Activated CD8-positive, alpha-beta T cell treated with anti-CD3 and anti-CD28 coated beads for 36 hours (primary cell): ENCODE data around the gene WTIP. TPM values are rescaled to one million over a fixed set of nuclear protein-coding genes. Genes with fewer than 3 reads are reported as not detected.
"Not testable (repeated sequence)": the region's sequence is repeated elsewhere in the genome, so short reads cannot be mapped to it uniquely, and the experiment has no call there.

Source experiments
- ATAC-seq: fragments of 200-7000 bp; cut with Tn5 transposase; one replicate; pipeline ENCODE4 v1.10.0; 2021; ENCODE audit warnings: mild to moderate bottlenecking, moderate library complexity
- CTCF ChIA-PET: fragments of 350-600 bp; sonication (Branson Sonifier 250); formaldehyde crosslinking; loops from one replicate; lab custom pipeline; 2021; ENCODE audit warnings: antibody characterized with exemption; lab: Charles Lee
- POLR2A ChIA-PET: fragments of 350-600 bp; sonication (Branson Sonifier 250); formaldehyde crosslinking; loops from one replicate; lab custom pipeline; 2021; ENCODE audit warnings: antibody characterized with exemption; lab: Charles Lee
- DNase-seq: peaks from one replicate; pipeline ENCODE4 v3.0.0-alpha.2; 2020
- H3K27ac Mint-ChIP-seq: one replicate; pipeline ENCODE4 v1.8.0; 2021; ENCODE audit warnings: mild to moderate bottlenecking, mixed read lengths
- H3K27me3 Mint-ChIP-seq: one replicate; pipeline ENCODE4 v1.8.0; 2021; ENCODE audit warnings: mixed read lengths
- H3K36me3 Mint-ChIP-seq: one replicate; pipeline ENCODE4 v1.8.0; 2021; ENCODE audit warnings: low read depth, mixed read lengths
- H3K4me1 Mint-ChIP-seq: one replicate; pipeline ENCODE4 v1.8.0; 2021; ENCODE audit warnings: low read depth, mixed read lengths
- H3K4me3 Mint-ChIP-seq: one replicate; pipeline ENCODE4 v1.8.0; 2021; ENCODE audit warnings: mild to moderate bottlenecking, moderate library complexity, mixed read lengths
- H3K9me3 Mint-ChIP-seq: one replicate; pipeline ENCODE4 v1.8.0; 2021; ENCODE audit warnings: mixed read lengths
- intact Hi-C: fragments of 100-400 bp; cut with micrococcal nuclease; formaldehyde crosslinking; loops from one replicate; pipeline ENCODE4 v1.10.0; 2022
- total RNA-seq, 2 experiments: library from RNA; stranded (reverse); gene quantifications; one replicate each; pipeline ENCODE4 v1.2.3, GENCODE V29; 2021
- TF ChIP-seq, protein P1 (sequence below): fragments of 200-600 bp; IDR thresholded peaks from one replicate; pipeline ENCODE4 v1.8.0; 2022; ENCODE audit warnings: antibody characterized with exemption, mild to moderate bottlenecking

The WTIP gene
- total RNA-seq, 2 experiments from 2014 or later, result 0.54 to 0.63 TPM

DNA sequence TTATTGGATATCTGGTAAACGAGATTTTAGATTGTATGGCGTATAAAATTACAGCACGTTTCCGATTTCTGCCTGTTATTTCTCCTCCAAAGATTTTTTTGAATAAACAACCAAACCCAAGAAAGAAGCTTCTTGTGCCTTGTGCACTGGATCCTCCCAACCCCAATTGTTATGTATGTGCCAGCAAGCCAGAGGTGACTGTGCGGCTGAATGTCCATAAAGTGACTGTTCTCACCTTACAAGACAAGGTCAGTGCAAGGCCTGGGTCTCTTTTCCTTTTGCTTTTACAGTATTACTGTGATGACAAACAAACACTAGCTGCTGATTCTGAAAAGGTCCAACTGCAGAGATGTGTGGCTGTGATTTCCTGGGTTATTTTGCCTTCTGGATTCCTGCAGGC, 22.9 kb upstream of the WTIP start:
- TF ChIP-seq, protein P1, sequence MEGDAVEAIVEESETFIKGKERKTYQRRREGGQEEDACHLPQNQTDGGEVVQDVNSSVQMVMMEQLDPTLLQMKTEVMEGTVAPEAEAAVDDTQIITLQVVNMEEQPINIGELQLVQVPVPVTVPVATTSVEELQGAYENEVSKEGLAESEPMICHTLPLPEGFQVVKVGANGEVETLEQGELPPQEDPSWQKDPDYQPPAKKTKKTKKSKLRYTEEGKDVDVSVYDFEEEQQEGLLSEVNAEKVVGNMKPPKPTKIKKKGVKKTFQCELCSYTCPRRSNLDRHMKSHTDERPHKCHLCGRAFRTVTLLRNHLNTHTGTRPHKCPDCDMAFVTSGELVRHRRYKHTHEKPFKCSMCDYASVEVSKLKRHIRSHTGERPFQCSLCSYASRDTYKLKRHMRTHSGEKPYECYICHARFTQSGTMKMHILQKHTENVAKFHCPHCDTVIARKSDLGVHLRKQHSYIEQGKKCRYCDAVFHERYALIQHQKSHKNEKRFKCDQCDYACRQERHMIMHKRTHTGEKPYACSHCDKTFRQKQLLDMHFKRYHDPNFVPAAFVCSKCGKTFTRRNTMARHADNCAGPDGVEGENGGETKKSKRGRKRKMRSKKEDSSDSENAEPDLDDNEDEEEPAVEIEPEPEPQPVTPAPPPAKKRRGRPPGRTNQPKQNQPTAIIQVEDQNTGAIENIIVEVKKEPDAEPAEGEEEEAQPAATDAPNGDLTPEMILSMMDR, result no peak

GRCh38 chr19:34459614-34460013, 21.9 kb upstream of the WTIP start:
- no peaks in the 10 kb centered on the region for H3K9me3 Mint-ChIP-seq
- H3K36me3 Mint-ChIP-seq, result peaks cover 62% of the 10 kb centered on the region
- H3K4me1 Mint-ChIP-seq, result peaks cover 5% of the 10 kb centered on the region
- no peak overlapping the region for H3K27ac Mint-ChIP-seq
- H3K27me3 Mint-ChIP-seq, result no peaks in the 10 kb centered on the region
- intact Hi-C loops, result no loop called here
- H3K4me3 Mint-ChIP-seq, result no peak overlapping the region
- POLR2A ChIA-PET, result interaction anchor here (1.0 to 1.9 kb wide), 4 partner anchors 11 to 32 kb away, joined by 3 to 5 read pairs (median 3); partner anchors contain the start of gene UBA2
- no peak for DNase-seq
- no peak for ATAC-seq
- CTCF ChIA-PET, result interaction anchor here (0.9 to 3.0 kb wide), 3 partner anchors 12 to 36 kb away, joined by 3 to 12 read pairs (median 3); no protein-coding TSS in a partner anchor
- TF ChIP-seq, protein P1, result no peak

More for the DNA sequence above, 22.9 kb upstream of the WTIP start:
- H3K36me3 Mint-ChIP-seq, result peaks cover 65% of the 10 kb centered on the region
- H3K4me1 Mint-ChIP-seq, result peaks cover 9% of the 10 kb centered on the region
- no peaks in the 10 kb centered on the region for H3K27me3 Mint-ChIP-seq
- ATAC-seq (no peak), DNase-seq (no peak)
- POLR2A ChIA-PET, result interaction anchor here (1.9 kb wide), 1 partner anchor 12 kb away, joined by 5 read pairs; no protein-coding TSS in a partner anchor
- intact Hi-C loops, result no loop called here
- H3K4me3 Mint-ChIP-seq, result no peak overlapping the region
- CTCF ChIA-PET, result interaction anchor here (1.3 to 1.6 kb wide), 2 partner anchors 28 to 35 kb away, joined by 3 read pairs; no protein-coding TSS in a partner anchor
- no peaks in the 10 kb centered on the region for H3K9me3 Mint-ChIP-seq
- no peak overlapping the region for H3K27ac Mint-ChIP-seq

DNA sequence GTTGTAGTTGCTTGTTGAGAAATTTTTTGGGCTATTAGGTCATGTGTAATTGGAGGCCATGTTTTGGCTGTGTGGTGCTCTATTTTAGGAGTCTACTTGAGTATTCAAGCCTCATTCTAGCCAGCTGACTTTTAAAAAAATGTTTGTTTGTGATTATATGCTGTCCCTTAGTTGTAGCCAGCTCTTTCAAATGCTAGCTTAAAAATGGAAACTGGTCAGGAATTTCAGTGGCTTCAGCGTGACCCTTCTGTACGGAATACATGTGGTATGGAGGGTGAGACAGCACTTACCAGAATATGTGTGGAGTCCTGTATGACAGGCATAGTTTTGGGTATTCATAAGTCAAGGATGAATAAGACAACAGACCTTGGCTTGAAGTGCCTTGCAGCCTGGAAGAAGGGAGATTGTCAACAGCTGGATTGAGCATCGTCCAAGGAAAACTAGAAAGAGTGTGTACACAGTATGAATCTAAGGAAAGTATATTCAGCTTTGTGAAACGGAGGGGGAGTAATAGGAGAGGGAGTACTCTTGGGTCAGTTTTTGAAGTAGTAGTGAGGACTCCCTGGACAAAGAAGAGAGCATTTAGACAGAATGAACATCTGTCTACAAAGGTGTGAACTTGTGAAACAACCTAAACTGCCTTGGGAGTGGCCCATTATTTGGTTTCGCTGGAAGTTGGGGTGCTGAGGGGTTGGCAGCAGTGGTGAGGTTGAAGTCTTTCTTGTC, 20.0 kb upstream of the WTIP start:
- Mint-ChIP-seq H3K36me3 (peaks cover 65% of the 10 kb centered on the region), H3K4me1 (peaks cover 1% of the 10 kb centered on the region), H3K27ac (peak overlapping the region; percentile 21), H3K4me3 (no peak overlapping the region), H3K27me3 (no peaks in the 10 kb centered on the region), H3K9me3 (no peaks in the 10 kb centered on the region)
- no peak for DNase-seq
- CTCF ChIA-PET, result interaction anchor here (3.0 kb wide), 1 partner anchor 10 kb away, joined by 12 read pairs; no protein-coding TSS in a partner anchor
- POLR2A ChIA-PET, result no interaction called here
- TF ChIP-seq, protein P1, result no peak
- no peak for ATAC-seq
- intact Hi-C loops, result no loop called here

DNA sequence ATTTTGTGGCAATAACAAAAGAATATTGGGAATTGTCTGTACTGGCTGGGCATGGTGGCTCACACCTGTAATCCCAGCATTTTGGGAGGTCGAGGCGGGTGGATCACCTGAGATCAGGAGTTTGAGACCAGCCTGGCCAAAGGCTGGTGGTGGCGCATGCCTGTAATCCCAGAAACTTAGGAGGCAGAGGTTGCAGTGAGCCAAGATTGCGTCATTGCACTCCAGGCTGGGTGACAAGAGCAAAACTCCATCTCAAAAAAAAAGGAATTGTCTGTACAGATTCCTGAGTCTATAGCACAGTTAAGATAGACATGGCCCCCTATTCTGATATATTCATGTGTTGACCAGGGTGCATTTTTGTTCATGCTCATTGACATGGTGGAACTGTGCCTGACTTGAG, 16.8 kb upstream of the WTIP start:
- CTCF ChIA-PET, result interaction anchor here (1.5 kb wide), 1 partner anchor 36 kb away, joined by 5 read pairs; no protein-coding TSS in a partner anchor
- H3K27ac Mint-ChIP-seq, POLR2A ChIA-PET, H3K4me3 Mint-ChIP-seq, H3K9me3 Mint-ChIP-seq, DNase-seq, ATAC-seq, intact Hi-C loops, H3K4me1 Mint-ChIP-seq, H3K27me3 Mint-ChIP-seq: not testable (repeated sequence)
- peaks cover 62% of the 10 kb centered on the region for H3K36me3 Mint-ChIP-seq

GRCh38 chr19:34468409-34468808, 13.1 kb upstream of the WTIP start:
- ATAC-seq, result no peak
- peaks cover 56% of the 10 kb centered on the region for H3K36me3 Mint-ChIP-seq
- DNase-seq, result no peak
- H3K4me1 Mint-ChIP-seq, result no peaks in the 10 kb centered on the region
- no peaks in the 10 kb centered on the region for H3K9me3 Mint-ChIP-seq
- no peaks in the 10 kb centered on the region for H3K27me3 Mint-ChIP-seq
- H3K27ac Mint-ChIP-seq, result no peak overlapping the region
- POLR2A ChIA-PET, result no interaction called here
- intact Hi-C loops, result no loop called here
- TF ChIP-seq, protein P1, result no peak
- no peak overlapping the region for H3K4me3 Mint-ChIP-seq
- CTCF ChIA-PET, result no interaction called here

DNA sequence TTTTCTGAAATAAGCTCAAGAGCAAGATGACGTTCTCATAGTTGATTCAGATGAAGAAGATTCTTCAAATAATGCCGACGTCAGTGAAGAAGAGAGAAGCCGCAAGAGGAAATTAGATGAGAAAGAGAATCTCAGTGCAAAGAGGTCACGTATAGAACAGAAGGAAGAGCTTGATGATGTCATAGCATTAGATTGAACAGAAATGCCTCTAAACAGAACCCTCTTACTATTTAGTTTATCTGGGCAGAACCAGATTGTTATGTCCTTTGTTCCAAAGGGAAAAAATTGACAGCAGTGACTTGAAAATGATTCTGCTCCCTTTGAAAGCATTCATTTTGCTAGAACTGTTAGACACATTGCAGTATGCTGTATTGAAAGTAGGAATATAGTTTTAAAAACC, 12.5 kb upstream of the WTIP start:
- POLR2A ChIA-PET, H3K27ac Mint-ChIP-seq, DNase-seq, H3K4me3 Mint-ChIP-seq, H3K27me3 Mint-ChIP-seq, intact Hi-C loops, CTCF ChIA-PET, H3K9me3 Mint-ChIP-seq, H3K4me1 Mint-ChIP-seq, ATAC-seq: not testable (repeated sequence)
- peaks cover 51% of the 10 kb centered on the region for H3K36me3 Mint-ChIP-seq
